H9 (cell line): ENCODE data around the gene TCTN2. TPM values are rescaled to one million over a fixed set of nuclear protein-coding genes. Genes with fewer than 3 reads are reported as not detected.

Experiments used
- DNase-seq: peaks from one replicate; pipeline ENCODE4 v3.0.0-alpha.2; 2017
- H2AFZ ChIP-seq: one replicate; pipeline ENCODE4 v1.6.1; 2013; ENCODE audit warnings: mild to moderate bottlenecking, low read length, control low read depth, moderate library complexity
- H2AK5ac ChIP-seq: 2 replicates; pipeline ENCODE4 v1.6.1; 2013; ENCODE audit warnings: low read length, control low read depth, mixed read lengths; ENCODE audit not compliant: insufficient read length
- H2BK120ac ChIP-seq: one replicate; pipeline ENCODE4 v1.6.1; 2013; ENCODE audit warnings: low read depth, mild to moderate bottlenecking, low read length, control low read depth, inconsistent platforms; ENCODE audit not compliant: poor library complexity, severe bottlenecking
- H2BK12ac ChIP-seq: 2 replicates; pipeline ENCODE4 v1.6.1; 2013; ENCODE audit warnings: low read length, control low read depth, mixed read lengths, low read depth; ENCODE audit not compliant: insufficient read length
- H2BK15ac ChIP-seq: 2 replicates; pipeline ENCODE4 v1.6.1; 2013; ENCODE audit warnings: low read depth, low read length, control low read depth
- H2BK20ac ChIP-seq: one replicate; pipeline ENCODE4 v1.6.1; 2013; ENCODE audit warnings: low read depth, mild to moderate bottlenecking, low read length, control low read depth, inconsistent platforms; ENCODE audit not compliant: poor library complexity, severe bottlenecking
- H2BK5ac ChIP-seq: 2 replicates; pipeline ENCODE4 v1.6.1; 2013; ENCODE audit warnings: low read length, control low read depth, mixed read lengths; ENCODE audit not compliant: insufficient read length
- H3K14ac ChIP-seq: 2 replicates; pipeline ENCODE4 v1.6.1; 2013; ENCODE audit warnings: low read length, control low read depth; ENCODE audit not compliant: insufficient read depth
- H3K18ac ChIP-seq: 2 replicates; pipeline ENCODE4 v1.6.1; 2013; ENCODE audit warnings: low read depth, mild to moderate bottlenecking, mixed read lengths, low read length, control low read depth; ENCODE audit not compliant: insufficient read length
- H3K23ac ChIP-seq: 2 replicates; pipeline ENCODE4 v1.6.1; 2013; ENCODE audit warnings: low read length, control low read depth, mixed read lengths, low read depth; ENCODE audit not compliant: insufficient read length
- H3K23me2 ChIP-seq: 2 replicates; pipeline ENCODE4 v1.6.1; 2013; ENCODE audit warnings: low read depth, mild to moderate bottlenecking, mixed read lengths, low read length, control low read depth; ENCODE audit not compliant: insufficient read length, poor library complexity, severe bottlenecking
- H3K27ac ChIP-seq: 2 replicates; pipeline ENCODE4 v1.5.1; 2013; ENCODE audit warnings: low read length, control low read depth, mixed read lengths, low read depth; ENCODE audit not compliant: insufficient read length
- H3K27me3 ChIP-seq: 2 replicates; pipeline ENCODE4 v1.6.1; 2013; ENCODE audit warnings: low read length, control low read depth, inconsistent platforms; ENCODE audit not compliant: insufficient read depth
- H3K4ac ChIP-seq: 2 replicates; pipeline ENCODE4 v1.6.1; 2013; ENCODE audit warnings: low read depth, mild to moderate bottlenecking, control low read depth, inconsistent platforms, low read length, moderate library complexity
- H3K4me1 ChIP-seq: 2 replicates; pipeline ENCODE4 v1.6.1; 2013; ENCODE audit warnings: low read length, control low read depth, inconsistent platforms; ENCODE audit not compliant: insufficient read depth
- H3K4me2 ChIP-seq: 2 replicates; pipeline ENCODE4 v1.6.1; 2013; ENCODE audit warnings: low read length, control low read depth, mixed read lengths; ENCODE audit not compliant: insufficient read length, insufficient read depth
- H3K56ac ChIP-seq: 2 replicates; pipeline ENCODE4 v1.6.1; 2013; ENCODE audit warnings: low read depth, mild to moderate bottlenecking, mixed read lengths, low read length, control low read depth; ENCODE audit not compliant: insufficient read length
- H3K79me1 ChIP-seq: 2 replicates; pipeline ENCODE4 v1.6.1; 2013; ENCODE audit warnings: low read depth, mild to moderate bottlenecking, moderate library complexity, low read length, control low read depth, inconsistent platforms; ENCODE audit not compliant: insufficient read depth, poor library complexity, severe bottlenecking
- H3K79me2 ChIP-seq: 2 replicates; pipeline ENCODE4 v1.6.1; 2013; ENCODE audit warnings: low read length, control low read depth, inconsistent platforms; ENCODE audit not compliant: insufficient read depth
- H3K9ac ChIP-seq: 2 replicates; pipeline ENCODE4 v1.6.1; 2013; ENCODE audit warnings: low read length, control low read depth, mixed read lengths; ENCODE audit not compliant: insufficient read length; ENCODE audit errors: extremely low read depth
- H3K9me3 ChIP-seq: one replicate; pipeline ENCODE4 v1.6.1; 2013; ENCODE audit warnings: low read depth, low read length, inconsistent platforms; ENCODE audit not compliant: control insufficient read depth
- H3T11ph ChIP-seq: one replicate; pipeline ENCODE4 v1.6.1; 2013; ENCODE audit warnings: mild to moderate bottlenecking, low read length, control low read depth, inconsistent platforms
- H4K20me1 ChIP-seq: one replicate; pipeline ENCODE4 v1.6.1; 2013; ENCODE audit not compliant: control insufficient read depth, insufficient read length, insufficient read depth
- H4K5ac ChIP-seq: 2 replicates; pipeline ENCODE4 v1.6.1; 2013; ENCODE audit warnings: low read depth, mild to moderate bottlenecking, mixed read lengths, low read length, control low read depth; ENCODE audit not compliant: insufficient read length
- H4K8ac ChIP-seq: replicated peaks from 2 replicates; pipeline ENCODE4 v1.6.1; 2013; ENCODE audit warnings: low read length, control low read depth, mixed read lengths, low read depth; ENCODE audit not compliant: insufficient read length
- H4K91ac ChIP-seq: 2 replicates; pipeline ENCODE4 v1.6.1; 2013; ENCODE audit warnings: low read depth, mild to moderate bottlenecking, moderate library complexity, mixed read lengths, low read length, control low read depth; ENCODE audit not compliant: insufficient read length
- H3K27ac Mint-ChIP-seq, 3 experiments: 2 replicates in 2 of 3; 3 replicates in 1 of 3; pipeline ENCODE4 v1.8.0; 2020 to 2021; ENCODE audit warnings: mixed read lengths in 3 of 3, mild to moderate bottlenecking in 1 of 3, moderate library complexity in 1 of 3
- H3K27me3 Mint-ChIP-seq: 2 replicates; pipeline ENCODE4 v1.8.0; 2021; ENCODE audit warnings: low read depth, mild to moderate bottlenecking, moderate library complexity, mixed read lengths
- H3K36me3 Mint-ChIP-seq, 3 experiments: 2 replicates in 2 of 3; 3 replicates in 1 of 3; pipeline ENCODE4 v1.8.0; 2020 to 2021; ENCODE audit warnings: low read depth in 3 of 3, mixed read lengths in 3 of 3; ENCODE audit not compliant: insufficient read depth in 1 of 3
- H3K4me1 Mint-ChIP-seq, 2 experiments: 2 replicates each; pipeline ENCODE4 v1.8.0; 2020; ENCODE audit warnings: mixed read lengths in 2 of 2
- H3K4me3 Mint-ChIP-seq, 2 experiments: 2 replicates in 1 of 2; 3 replicates in 1 of 2; pipeline ENCODE4 v1.8.0; 2020 to 2021; ENCODE audit warnings: mild to moderate bottlenecking in 2 of 2, mixed read lengths in 2 of 2, moderate library complexity in 1 of 2
- H3K9me3 Mint-ChIP-seq, 2 experiments: 2 replicates in 1 of 2; 3 replicates in 1 of 2; pipeline ENCODE4 v1.8.0; 2020; ENCODE audit warnings: mild to moderate bottlenecking in 2 of 2, mixed read lengths in 2 of 2, moderate library complexity in 1 of 2
- CTCF ChIP-seq: fragments of 200-600 bp; sonication (generic); conservative IDR thresholded peaks from 3 replicates; pipeline ENCODE4 v1.8.0; 2021; ENCODE audit warnings: antibody characterized with exemption, mild to moderate bottlenecking
- WGBS: extraction: QIAGEN DNeasy Blood & Tissue Kit; methylation state at CpG from one replicate; pipeline ENCODE4 v1.1.7; 2013; ENCODE audit warnings: missing lambda C conversion rate, low lambda C conversion rate, mixed read lengths; ENCODE audit not compliant: insufficient read length; ENCODE audit errors: extremely low coverage; 5-methylcytosine and 5-hydroxymethylcytosine counted together
- total RNA-seq: library from RNA; stranded (reverse); gene quantifications from 2 replicates; pipeline ENCODE4 v1.2.1, GENCODE V29; 2021

Gene TCTN2
- total RNA-seq, 1 experiment from 2014 or later: 7.4 TPM

- H3K4ac ChIP-seq: no peak overlapping the region
- DNase-seq: no peak
- no peak overlapping the region for H3K4me3 Mint-ChIP-seq
- H3K79me1 ChIP-seq: no peaks in the 10 kb centered on the region
- no peaks in the 10 kb centered on the region for H3K27me3 ChIP-seq
- H2BK20ac ChIP-seq: no peak overlapping the region
- no peaks in the 10 kb centered on the region for H3K9me3 ChIP-seq
- no peak overlapping the region for H4K8ac ChIP-seq
- H2BK120ac ChIP-seq: no peak overlapping the region
- H2BK12ac ChIP-seq: no peak overlapping the region
- H3K27ac ChIP-seq: no peak overlapping the region
- H3K4me1 Mint-ChIP-seq: no peaks in the 10 kb centered on the region
- H3K36me3 Mint-ChIP-seq: peaks cover 20 to 76% (median 56%) of the 10 kb centered on the region in 3 experiments; a peak in 6 of 7 replicates
- H2BK15ac ChIP-seq: no peak overlapping the region
- H2AK5ac ChIP-seq: no peak overlapping the region
- no peak overlapping the region for H2BK5ac ChIP-seq
- H3K27me3 Mint-ChIP-seq: no peaks in the 10 kb centered on the region
- no peaks in the 10 kb centered on the region for H3K79me2 ChIP-seq
- TF ChIP-seq CTCF: no peak
- no peak overlapping the region for H4K91ac ChIP-seq
- H4K5ac ChIP-seq: no peak overlapping the region
- H2AFZ ChIP-seq: no peak overlapping the region
- no peaks in the 10 kb centered on the region for H3K9me3 Mint-ChIP-seq
- no peak overlapping the region for H3K9ac ChIP-seq
- no peak overlapping the region for H3K56ac ChIP-seq
- H3K23ac ChIP-seq: no peak overlapping the region
- no peak overlapping the region for H3K18ac ChIP-seq
- H3K4me2 ChIP-seq: no peak overlapping the region
- H3K14ac ChIP-seq: no peak overlapping the region
- no peaks in the 10 kb centered on the region for H3K23me2 ChIP-seq
- no peak overlapping the region for H3K27ac Mint-ChIP-seq
- WGBS: no CpG with 5 or more reads among the region's 8 CpGs
- H4K20me1 ChIP-seq: no peaks in the 10 kb centered on the region
- no peaks in the 10 kb centered on the region for H3K4me1 ChIP-seq
- no peak overlapping the region for H3T11ph ChIP-seq
Observed at GRCh38 chr12:123723011-123723410, 52.1 kb downstream of the TCTN2 start.
